GM23248 (cell line): ENCODE measurements around the gene VPS41.

Source experiments
- EZH2 ChIP-seq: fragments of 200-600 bp; sonication (generic); IDR thresholded peaks from 2 replicates; pipeline ENCODE4 v1.6.1; 2018; ENCODE audit warnings: antibody characterized with exemption, mild to moderate bottlenecking; ENCODE audit not compliant: insufficient read depth, poor library complexity, severe bottlenecking
- EZH2phosphoT487 ChIP-seq: fragments of 200-600 bp; sonication (generic); IDR thresholded peaks from 2 replicates; pipeline ENCODE4 v1.6.1; 2018; ENCODE audit warnings: antibody characterized with exemption, moderate library complexity, mild to moderate bottlenecking, low read depth; ENCODE audit not compliant: insufficient read depth

- TF ChIP-seq EZH2 (no peak), EZH2phosphoT487 (no peak)
These were observed 113.4 kb downstream of the VPS41 start for GRCh38 chr7:38795593-38795992.
